ENCODE measurements around the gene JMJD1C. TPM values are rescaled to one million over a fixed set of nuclear protein-coding genes. Genes with fewer than 3 reads are reported as not detected.

Gene JMJD1C
- total RNA-seq, 1 donor from 2014 or later, result 62.6 TPM

DNA sequence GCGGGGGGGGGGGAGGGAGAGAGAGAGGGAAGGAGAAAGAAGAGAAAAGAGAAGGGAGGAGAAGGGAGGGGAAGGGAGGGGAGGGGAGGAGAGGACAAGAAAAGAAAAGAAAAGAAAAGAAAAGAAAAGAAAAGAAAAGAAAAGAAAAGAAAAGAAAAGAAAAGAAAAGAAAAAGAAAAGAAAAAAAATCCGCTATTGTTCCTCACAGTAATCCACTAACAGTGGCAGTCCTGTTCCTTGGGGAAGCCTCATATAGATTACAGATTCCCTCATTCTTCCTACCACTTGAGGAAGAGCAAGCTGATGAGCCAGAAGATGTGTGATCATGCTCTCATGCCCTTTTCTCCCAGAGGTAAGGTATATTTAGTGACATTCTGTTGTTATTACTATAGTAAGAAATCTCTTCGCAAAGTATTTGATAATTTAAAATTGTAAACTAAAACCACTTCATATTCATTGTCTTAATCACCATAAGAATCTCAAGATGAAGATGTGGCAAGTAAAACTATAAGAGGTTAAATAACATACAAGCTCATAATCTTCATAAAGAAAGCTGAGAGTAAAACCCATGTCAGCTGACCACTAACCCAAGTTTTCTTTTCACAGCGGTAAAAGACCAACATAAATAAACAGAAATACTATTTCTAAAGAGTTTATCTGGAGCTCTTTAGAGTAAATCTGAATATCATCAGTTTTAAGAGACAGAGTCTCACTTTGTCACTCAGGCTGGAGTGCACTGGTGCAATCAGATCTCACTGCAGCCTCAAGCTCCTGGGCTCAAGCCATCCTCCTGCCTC, 128.1 kb downstream of the JMJD1C start:
- no peak overlapping the region for H3K27ac Mint-ChIP-seq
- DNase-seq (ENCODE audit: extremely low spot score, unreplicated experiment), result no peak
- no peaks in the 10 kb centered on the region for H3K9me3 Mint-ChIP-seq
- H3K36me3 Mint-ChIP-seq, result peaks cover 10% of the 10 kb centered on the region
- TF ChIP-seq, protein P1, sequence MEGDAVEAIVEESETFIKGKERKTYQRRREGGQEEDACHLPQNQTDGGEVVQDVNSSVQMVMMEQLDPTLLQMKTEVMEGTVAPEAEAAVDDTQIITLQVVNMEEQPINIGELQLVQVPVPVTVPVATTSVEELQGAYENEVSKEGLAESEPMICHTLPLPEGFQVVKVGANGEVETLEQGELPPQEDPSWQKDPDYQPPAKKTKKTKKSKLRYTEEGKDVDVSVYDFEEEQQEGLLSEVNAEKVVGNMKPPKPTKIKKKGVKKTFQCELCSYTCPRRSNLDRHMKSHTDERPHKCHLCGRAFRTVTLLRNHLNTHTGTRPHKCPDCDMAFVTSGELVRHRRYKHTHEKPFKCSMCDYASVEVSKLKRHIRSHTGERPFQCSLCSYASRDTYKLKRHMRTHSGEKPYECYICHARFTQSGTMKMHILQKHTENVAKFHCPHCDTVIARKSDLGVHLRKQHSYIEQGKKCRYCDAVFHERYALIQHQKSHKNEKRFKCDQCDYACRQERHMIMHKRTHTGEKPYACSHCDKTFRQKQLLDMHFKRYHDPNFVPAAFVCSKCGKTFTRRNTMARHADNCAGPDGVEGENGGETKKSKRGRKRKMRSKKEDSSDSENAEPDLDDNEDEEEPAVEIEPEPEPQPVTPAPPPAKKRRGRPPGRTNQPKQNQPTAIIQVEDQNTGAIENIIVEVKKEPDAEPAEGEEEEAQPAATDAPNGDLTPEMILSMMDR (conservative IDR thresholded peaks at IDR 0.05), result no peak
- H3K27me3 Mint-ChIP-seq, result no peaks in the 10 kb centered on the region
- no peaks in the 10 kb centered on the region for H3K4me1 Mint-ChIP-seq (ENCODE audit: unreplicated experiment)
- H3K4me3 Mint-ChIP-seq, result no peak overlapping the region

DNA sequence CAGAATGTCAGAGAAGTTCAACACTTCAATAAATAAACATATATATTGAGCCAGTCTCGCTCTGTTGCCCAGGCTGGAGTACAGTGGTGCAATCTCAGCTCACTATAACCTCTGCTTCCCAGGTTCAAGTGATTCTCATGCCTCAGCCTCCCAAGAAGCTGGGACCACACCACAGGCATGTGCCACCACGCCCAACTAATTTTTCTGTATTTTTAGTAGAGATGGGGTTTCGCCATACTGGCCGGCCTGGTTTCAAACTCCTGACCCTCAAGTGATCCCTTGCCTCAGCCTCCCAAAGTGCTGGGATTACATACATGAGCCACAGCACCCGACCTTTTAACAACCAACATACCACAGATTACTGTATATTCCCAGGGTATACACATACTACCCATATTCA, 134.2 kb downstream of the JMJD1C start:
- Mint-ChIP-seq H3K4me3 (no peak overlapping the region), H3K9me3 (no peaks in the 10 kb centered on the region), H3K36me3 (no peaks in the 10 kb centered on the region), H3K27me3 (no peaks in the 10 kb centered on the region), H3K4me1 (ENCODE audit: unreplicated experiment) (no peaks in the 10 kb centered on the region), H3K27ac (no peak overlapping the region)
- DNase-seq (ENCODE audit: extremely low spot score, unreplicated experiment), result no peak
- TF ChIP-seq, protein P1 (conservative IDR thresholded peaks at IDR 0.05), result no peak

DNA sequence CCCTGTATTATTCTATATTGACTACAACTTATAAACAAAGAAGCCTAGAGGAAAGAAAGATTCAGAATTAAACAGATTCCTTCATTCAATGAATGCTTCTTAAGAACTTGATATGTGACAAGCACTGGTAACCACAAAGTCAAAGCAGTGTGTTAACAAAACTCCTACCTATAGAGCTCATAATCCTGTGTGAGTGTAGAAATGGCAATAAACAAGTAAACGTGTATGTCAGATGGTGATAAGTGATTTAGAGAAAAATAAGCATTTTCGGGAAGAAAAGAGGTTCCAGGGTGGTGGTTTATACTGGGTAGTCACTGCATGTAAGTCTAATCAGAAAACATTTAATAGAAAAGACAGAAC, 141.3 kb downstream of the JMJD1C start:
- TF ChIP-seq, protein P1 (conservative IDR thresholded peaks at IDR 0.05), result no peak
- H3K4me1 Mint-ChIP-seq (ENCODE audit: unreplicated experiment), result no peaks in the 10 kb centered on the region
- H3K4me3 Mint-ChIP-seq, result no peak overlapping the region
- DNase-seq (ENCODE audit: extremely low spot score, unreplicated experiment), result no peak
- H3K9me3 Mint-ChIP-seq, result no peaks in the 10 kb centered on the region
- H3K27me3 Mint-ChIP-seq, result no peaks in the 10 kb centered on the region
- H3K27ac Mint-ChIP-seq, result no peak overlapping the region
- H3K36me3 Mint-ChIP-seq, result peaks cover 11% of the 10 kb centered on the region

DNA sequence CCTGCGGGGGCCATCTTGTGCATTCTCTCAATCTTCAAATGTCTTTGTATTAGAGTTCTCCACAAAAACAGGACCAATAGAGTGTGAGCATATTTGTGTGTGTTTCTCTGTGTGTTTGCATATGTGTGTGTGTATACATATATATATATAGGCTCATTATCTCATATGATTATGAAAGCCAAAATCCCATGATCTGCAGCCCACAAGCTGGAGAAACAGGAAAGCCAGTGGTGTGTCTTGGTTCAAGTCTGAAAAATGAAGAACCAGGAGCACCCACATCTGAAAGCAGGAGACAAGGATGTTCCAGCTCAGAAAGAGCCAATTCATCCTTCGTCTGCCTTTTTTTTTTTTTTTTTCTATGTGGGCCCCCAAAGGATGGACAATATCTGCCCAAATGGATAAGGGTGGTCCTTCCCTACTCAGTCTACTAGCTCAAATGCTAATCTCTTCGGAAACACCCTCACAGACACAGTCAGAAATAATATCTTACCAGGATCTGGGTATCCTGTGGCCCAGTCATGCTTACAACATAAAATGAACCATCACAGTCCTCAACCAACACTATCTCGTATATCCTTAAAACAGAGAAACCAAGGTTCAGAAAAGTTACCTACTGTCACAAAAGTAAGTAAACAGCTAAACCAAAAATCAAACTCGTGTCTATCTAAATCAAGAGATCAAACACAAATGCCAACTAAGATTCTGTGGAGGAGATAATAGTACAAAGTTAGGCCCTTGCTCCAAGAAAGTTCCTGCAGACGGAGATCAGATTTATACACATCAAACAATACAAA, 141.9 kb downstream of the JMJD1C start:
- DNase-seq (ENCODE audit: extremely low spot score, unreplicated experiment), result no peak
- Mint-ChIP-seq H3K27me3 (no peaks in the 10 kb centered on the region), H3K9me3 (no peaks in the 10 kb centered on the region), H3K36me3 (peaks cover 15% of the 10 kb centered on the region), H3K4me3 (no peak overlapping the region), H3K27ac (no peak overlapping the region), H3K4me1 (ENCODE audit: unreplicated experiment) (no peaks in the 10 kb centered on the region)
- TF ChIP-seq, protein P1 (conservative IDR thresholded peaks at IDR 0.05), result no peak

DNA sequence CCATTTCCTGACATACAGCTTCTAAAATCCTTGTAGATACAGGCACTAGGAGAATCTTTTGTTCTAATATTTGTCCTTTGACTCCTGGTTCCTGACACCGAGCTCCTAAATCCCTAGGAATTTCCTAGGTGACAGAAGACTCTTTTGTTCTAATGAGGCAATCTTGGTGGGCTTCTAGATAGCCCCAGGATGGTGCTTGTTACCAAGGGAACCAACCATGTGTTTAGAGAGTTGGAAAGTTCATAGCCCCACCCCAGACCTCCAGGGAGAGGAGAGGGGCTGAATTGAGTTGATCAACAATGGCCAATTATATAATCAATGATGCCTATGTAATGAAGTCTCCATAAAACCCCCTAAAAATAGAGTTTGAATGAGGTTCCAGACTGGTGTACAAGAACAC, 145.1 kb downstream of the JMJD1C start:
- no peak overlapping the region for H3K27ac Mint-ChIP-seq
- H3K27me3 Mint-ChIP-seq, result no peaks in the 10 kb centered on the region
- no peaks in the 10 kb centered on the region for H3K9me3 Mint-ChIP-seq
- TF ChIP-seq, protein P1 (conservative IDR thresholded peaks at IDR 0.05), result no peak
- no peaks in the 10 kb centered on the region for H3K4me1 Mint-ChIP-seq (ENCODE audit: unreplicated experiment)
- DNase-seq (ENCODE audit: extremely low spot score, unreplicated experiment), result no peak
- peaks cover 19% of the 10 kb centered on the region for H3K36me3 Mint-ChIP-seq
- no peak overlapping the region for H3K4me3 Mint-ChIP-seq
